Stimulated activated CD4-positive, alpha-beta T cell treated with anti-CD3 and anti-CD28 coated beads, Interleukin-4, amount 100 ng/mL, for 24 hours (primary cell): ENCODE measurements around the gene PRKCE.

Experiments used
- DNase-seq: peaks from one replicate; pipeline ENCODE4 v3.0.0-alpha.2; 2020

Gene PRKCE

GRCh38 chr2:45919160-45919650, 267.7 kb downstream of the PRKCE start:
- no peak for DNase-seq

GRCh38 chr2:45919711-45920111, 268.2 kb downstream of the PRKCE start:
- no peak for DNase-seq

GRCh38 chr2:45921921-45922320, 270.4 kb downstream of the PRKCE start:
- DNase-seq: no peak

GRCh38 chr2:45922577-45922988, 271.1 kb downstream of the PRKCE start:
- no peak for DNase-seq

GRCh38 chr2:45923701-45924100, 272.2 kb downstream of the PRKCE start:
- no peak for DNase-seq

- DNase-seq: no peak
These were observed 273.6 kb downstream of the PRKCE start for GRCh38 chr2:45925026-45925425.

- no peak for DNase-seq
These were observed 274.3 kb downstream of the PRKCE start for GRCh38 chr2:45925636-45926366.

GRCh38 chr2:45928946-45929345, 277.5 kb downstream of the PRKCE start:
- no peak for DNase-seq

- DNase-seq: no peak
These were observed 278.4 kb downstream of the PRKCE start for GRCh38 chr2:45929674-45930395.

GRCh38 chr2:45930396-45930792, 278.9 kb downstream of the PRKCE start:
- no peak for DNase-seq

- no peak for DNase-seq
These were observed 281.0 kb downstream of the PRKCE start for GRCh38 chr2:45932278-45932975.

- peak; percentile 28 for DNase-seq
These were observed 284.5 kb downstream of the PRKCE start for GRCh38 chr2:45935791-45936622.

GRCh38 chr2:45936623-45936979, 285.1 kb downstream of the PRKCE start:
- DNase-seq: no peak

GRCh38 chr2:45937990-45938389, 286.5 kb downstream of the PRKCE start:
- DNase-seq: no peak

- no peak for DNase-seq
These were observed 287.4 kb downstream of the PRKCE start for GRCh38 chr2:45938649-45939511.

- no peak for DNase-seq
These were observed 290.2 kb downstream of the PRKCE start for GRCh38 chr2:45941531-45942236.

- no peak for DNase-seq
These were observed 290.8 kb downstream of the PRKCE start for GRCh38 chr2:45942237-45942738.

- no peak for DNase-seq
These were observed 292.0 kb downstream of the PRKCE start for GRCh38 chr2:45943219-45944044.

- DNase-seq: no peak
These were observed 292.6 kb downstream of the PRKCE start for GRCh38 chr2:45944074-45944473.

GRCh38 chr2:45945302-45945717, 293.8 kb downstream of the PRKCE start:
- DNase-seq: no peak
